HL-60 (cell line): ENCODE measurements around the gene COLQ.

ENCODE experiments used
- DNase-seq, 2 experiments: peaks; one replicate each; pipeline ENCODE4 v3.0.0-alpha.2; 2010 to 2020; ENCODE audit warnings: low read depth in 1 of 2, low spot score in 1 of 2
- H3K27ac ChIP-seq: fragments of 250-450 bp; sonication (Bioruptor Pico); replicated peaks from 2 replicates; pipeline ENCODE4 v1.5.1; 2020; ENCODE audit warnings: mild to moderate bottlenecking, moderate library complexity
- H3K27me3 ChIP-seq: fragments of 250-450 bp; sonication (Bioruptor Pico); 2 replicates; pipeline ENCODE4 v1.5.1; 2021; ENCODE audit warnings: mild to moderate bottlenecking, moderate library complexity; ENCODE audit not compliant: insufficient read depth, poor library complexity, severe bottlenecking
- H3K4me3 ChIP-seq: replicated peaks from 2 replicates; pipeline ENCODE4 v1.5.1; 2011; ENCODE audit warnings: mild to moderate bottlenecking, control low read depth, low read length; ENCODE audit not compliant: insufficient read depth
- CTCF ChIP-seq: IDR thresholded peaks from one replicate; pipeline ENCODE4 v1.5.1; 2011; ENCODE audit warnings: low read length, control low read depth, inconsistent platforms; ENCODE audit not compliant: insufficient read depth
- GABPA ChIP-seq: IDR thresholded peaks from 2 replicates; pipeline ENCODE4 v1.6.1; 2012; ENCODE audit warnings: low read depth
- POLR2AphosphoS5 ChIP-seq: IDR thresholded peaks from 2 replicates; pipeline ENCODE4 v1.6.1; 2012; ENCODE audit warnings: low read depth
- REST ChIP-seq: IDR thresholded peaks from 2 replicates; pipeline ENCODE4 v1.6.1; 2012; ENCODE audit warnings: low read depth; ENCODE audit not compliant: insufficient replicate concordance
- SPI1 ChIP-seq: IDR thresholded peaks from 2 replicates; pipeline ENCODE4 v1.6.1; 2012; ENCODE audit warnings: low read depth, mild to moderate bottlenecking, borderline replicate concordance

The COLQ gene

GRCh38 chr3:15512166-15512565 lies 9.3 kb downstream of the COLQ start:
- no peak for TF ChIP-seq GABPA
- no peak for TF ChIP-seq CTCF
- TF ChIP-seq POLR2AphosphoS5: 0 out of 2 replicates have a peak, but pooled peaks have one; percentile 44
- TF ChIP-seq SPI1: no peak
- no peak for TF ChIP-seq REST
- Histone ChIP-seq H3K27me3 (no peaks in the 10 kb centered on the region), H3K27ac (peak overlapping the region; percentile 18; the same call in 1 of the 2 replicates), H3K4me3 (no peak overlapping the region)
- peak in 1 of 2 experiments; percentile 68 for DNase-seq

GRCh38 chr3:15511156-15511555 lies 10.3 kb downstream of the COLQ start:
- Histone ChIP-seq H3K4me3 (no peak overlapping the region), H3K27me3 (no peaks in the 10 kb centered on the region), H3K27ac (no peak overlapping the region)
- DNase-seq: no peak
- TF ChIP-seq POLR2AphosphoS5 (no peak), CTCF (no peak), GABPA (no peak), SPI1 (no peak), REST (no peak)

- Histone ChIP-seq H3K27ac (no peak overlapping the region), H3K27me3 (no peaks in the 10 kb centered on the region), H3K4me3 (no peak overlapping the region)
- TF ChIP-seq POLR2AphosphoS5: no peak
- TF ChIP-seq REST: no peak
- no peak for TF ChIP-seq SPI1
- TF ChIP-seq CTCF: no peak
- TF ChIP-seq GABPA: no peak
- DNase-seq: no peak
Observed at GRCh38 chr3:15510493-15510892, 11.0 kb downstream of the COLQ start.
